BE2C (cell line): ENCODE data around the gene ATP13A3.

Experiments
- DNase-seq: peaks from one replicate; pipeline ENCODE4 v3.0.0-alpha.2; 2020
- H3K27me3 ChIP-seq: fragments of 250-450 bp; sonication (Bioruptor Pico); 2 replicates; pipeline ENCODE4 v1.5.1; 2020; ENCODE audit warnings: mild to moderate bottlenecking
- H3K36me3 ChIP-seq: fragments of 250-450 bp; sonication (Bioruptor Pico); 2 replicates; pipeline ENCODE4 v1.5.1; 2020; ENCODE audit warnings: mild to moderate bottlenecking
- H3K4me1 ChIP-seq: fragments of 250-450 bp; sonication (Bioruptor Pico); 2 replicates; pipeline ENCODE4 v1.5.1; 2020
- H3K4me3 ChIP-seq: 2 replicates; pipeline ENCODE4 v1.5.1; 2011; ENCODE audit warnings: low read depth, low read length
- H3K9me3 ChIP-seq: fragments of 250-450 bp; sonication (Bioruptor Pico); 2 replicates; pipeline ENCODE4 v1.5.1; 2020
- CTCF ChIP-seq: IDR thresholded peaks from 2 replicates; pipeline ENCODE4 v1.5.1; 2012; ENCODE audit warnings: mild to moderate bottlenecking, low read depth, low read length

Gene ATP13A3

DNA sequence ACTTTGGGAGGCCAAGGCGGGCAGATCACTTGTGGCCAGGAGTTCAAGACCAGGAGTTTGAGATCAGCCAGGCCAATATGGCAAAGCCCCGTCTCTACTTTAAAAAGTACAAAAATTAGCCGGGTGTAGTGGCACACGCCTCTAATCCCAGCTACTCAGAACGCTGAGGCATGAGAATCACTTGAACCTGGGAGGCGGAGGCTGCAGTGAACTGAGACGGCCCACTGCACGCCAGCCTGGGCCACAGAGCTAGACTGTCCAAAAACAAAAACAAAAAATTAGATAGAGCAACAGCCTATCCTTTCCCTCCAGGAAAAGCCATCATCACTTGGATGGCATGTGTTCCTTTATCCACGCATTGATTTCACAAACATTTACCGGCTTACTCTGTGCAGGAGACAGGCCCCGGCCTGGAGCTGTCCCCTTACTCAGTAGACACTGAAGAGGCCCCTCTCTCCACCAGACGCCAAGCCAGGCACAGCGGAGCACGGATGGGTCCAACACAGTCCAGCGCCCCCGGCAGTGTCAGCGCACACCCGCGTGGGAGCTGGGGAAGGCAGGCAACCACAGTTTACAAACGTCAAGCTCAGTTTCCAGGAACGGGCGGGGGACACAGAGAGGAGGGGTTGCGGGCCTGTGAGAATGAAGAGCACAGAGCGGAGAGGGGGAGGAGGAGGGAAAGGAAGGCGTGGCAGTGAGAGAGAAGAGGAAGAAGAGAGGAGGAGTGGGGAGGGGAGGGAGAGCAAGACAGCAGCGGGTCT, 90.8 kb downstream of the ATP13A3 start:
- H3K36me3 ChIP-seq: no peaks in the 10 kb centered on the region
- no peaks in the 10 kb centered on the region for H3K27me3 ChIP-seq
- no peaks in the 10 kb centered on the region for H3K4me1 ChIP-seq
- TF ChIP-seq CTCF: no peak
- DNase-seq: no peak
- H3K9me3 ChIP-seq: no peaks in the 10 kb centered on the region
- no peak overlapping the region for H3K4me3 ChIP-seq

DNA sequence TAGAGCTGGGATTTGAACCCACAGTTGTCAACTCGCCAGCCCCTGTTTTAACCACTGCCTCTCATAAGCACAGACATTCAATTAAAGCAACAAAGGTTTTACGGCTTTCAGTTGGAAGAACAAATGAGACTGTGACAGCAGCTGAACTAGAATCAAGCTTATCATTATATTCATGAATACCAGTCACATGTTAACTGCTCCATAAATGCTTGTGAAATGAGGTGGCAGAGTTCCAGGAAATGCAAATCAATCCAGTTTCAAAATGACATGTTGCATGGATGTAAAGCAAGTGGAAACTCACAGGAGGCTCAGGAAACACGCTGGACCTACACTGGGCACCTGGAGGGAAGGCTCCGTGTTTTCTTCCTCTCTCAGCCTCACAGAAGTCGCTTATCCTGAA, 91.6 kb downstream of the ATP13A3 start:
- TF ChIP-seq CTCF: no peak
- no peak for DNase-seq
- Histone ChIP-seq H3K36me3 (no peaks in the 10 kb centered on the region), H3K4me3 (no peak overlapping the region), H3K4me1 (no peaks in the 10 kb centered on the region), H3K27me3 (no peaks in the 10 kb centered on the region), H3K9me3 (no peaks in the 10 kb centered on the region)

- Histone ChIP-seq H3K27me3 (no peaks in the 10 kb centered on the region), H3K4me3 (no peak overlapping the region), H3K36me3 (no peaks in the 10 kb centered on the region), H3K4me1 (no peaks in the 10 kb centered on the region), H3K9me3 (no peaks in the 10 kb centered on the region)
- DNase-seq: no peak
- no peak for TF ChIP-seq CTCF
Measured at GRCh38 chr3:194392576-194392975, 94.2 kb downstream of the ATP13A3 start.

GRCh38 chr3:194390835-194391234, 96.0 kb downstream of the ATP13A3 start:
- H3K4me3 ChIP-seq: no peak overlapping the region
- DNase-seq: no peak
- no peaks in the 10 kb centered on the region for H3K9me3 ChIP-seq

GRCh38 chr3:194389269-194389668, 97.5 kb downstream of the ATP13A3 start:
- Histone ChIP-seq H3K36me3 (no peaks in the 10 kb centered on the region), H3K27me3 (no peaks in the 10 kb centered on the region), H3K4me1 (no peaks in the 10 kb centered on the region), H3K9me3 (no peaks in the 10 kb centered on the region), H3K4me3 (no peak overlapping the region)
- no peak for TF ChIP-seq CTCF
- DNase-seq: no peak

More at GRCh38 chr3:194390835-194391234, 96.0 kb downstream of the ATP13A3 start:
- Histone ChIP-seq H3K4me1 (no peaks in the 10 kb centered on the region), H3K36me3 (no peaks in the 10 kb centered on the region), H3K27me3 (no peaks in the 10 kb centered on the region)
- no peak for TF ChIP-seq CTCF

GRCh38 chr3:194387926-194388418, 98.8 kb downstream of the ATP13A3 start:
- Histone ChIP-seq H3K27me3 (no peaks in the 10 kb centered on the region), H3K4me3 (no peak overlapping the region), H3K36me3 (no peaks in the 10 kb centered on the region), H3K9me3 (no peaks in the 10 kb centered on the region), H3K4me1 (no peaks in the 10 kb centered on the region)
- DNase-seq: no peak
- no peak for TF ChIP-seq CTCF
